ENCODE results near the gene PSME4. TPM values are rescaled to one million over a fixed set of nuclear protein-coding genes. Genes with fewer than 3 reads are reported as not detected.

Gene PSME4
- total RNA-seq, 2 donors from 2014 or later, result 90.6 to 116 TPM

- Histone ChIP-seq H3K4me3 (ENCODE audit: low read length) (no peak overlapping the region), H3K9ac (ENCODE audit: extremely low read depth, low read length, poor library complexity, severe bottlenecking) (no peak overlapping the region), H3K36me3 (ENCODE audit: control insufficient read depth, insufficient read depth, low read length) (no peaks in the 10 kb centered on the region), H3K27ac (ENCODE audit: low read depth, low read length) (no peak overlapping the region), H3K9me3 (ENCODE audit: control insufficient read depth, low read length) (no peaks in the 10 kb centered on the region), H3K27me3 (ENCODE audit: control insufficient read depth, insufficient read depth, low read length, poor library complexity, severe bottlenecking) (no peaks in the 10 kb centered on the region), H3K4me1 (ENCODE audit: control insufficient read depth, insufficient read depth, low read length) (no peaks in the 10 kb centered on the region)
- Mint-ChIP-seq H3K27ac (no peak overlapping the region), H3K9me3 (no peaks in the 10 kb centered on the region), H3K4me3 (no peak overlapping the region), H3K27me3 (ENCODE audit: insufficient read depth) (no peaks in the 10 kb centered on the region), H3K36me3 (ENCODE audit: low read depth) (no peaks in the 10 kb centered on the region), H3K4me1 (no peaks in the 10 kb centered on the region)
- DNase-seq, result no peak
- TF ChIP-seq CTCF (conservative IDR thresholded peaks at IDR 0.05), result no peak
- whole genome bisulfite sequencing, 2 experiments (ENCODE audit: insufficient coverage in 1 of 2, insufficient read length in 1 of 2), result 90 to 96% methylated on average over 1 to 2 of the region's 2 CpGs
Measured at GRCh38 chr2:54008439-54008838, 37.6 kb upstream of the PSME4 start.

GRCh38 chr2:54000524-54000923, 29.7 kb upstream of the PSME4 start:
- Histone ChIP-seq H3K27me3 (ENCODE audit: control insufficient read depth, insufficient read depth, low read length, poor library complexity, severe bottlenecking) (no peaks in the 10 kb centered on the region), H3K27ac (ENCODE audit: low read depth, low read length) (no peak overlapping the region), H3K36me3 (ENCODE audit: control insufficient read depth, insufficient read depth, low read length) (no peaks in the 10 kb centered on the region), H3K4me1 (ENCODE audit: control insufficient read depth, insufficient read depth, low read length) (no peaks in the 10 kb centered on the region), H3K9ac (ENCODE audit: extremely low read depth, low read length, poor library complexity, severe bottlenecking) (no peak overlapping the region), H3K4me3 (ENCODE audit: low read length) (no peak overlapping the region), H3K9me3 (ENCODE audit: control insufficient read depth, low read length) (no peaks in the 10 kb centered on the region)
- Mint-ChIP-seq H3K27ac (no peak overlapping the region), H3K27me3 (ENCODE audit: insufficient read depth) (no peaks in the 10 kb centered on the region), H3K36me3 (ENCODE audit: low read depth) (no peaks in the 10 kb centered on the region), H3K9me3 (no peaks in the 10 kb centered on the region), H3K4me3 (no peak overlapping the region), H3K4me1 (peaks cover 6% of the 10 kb centered on the region)
- TF ChIP-seq CTCF (conservative IDR thresholded peaks at IDR 0.05), result no peak
- DNase-seq, result no peak
- WGBS, 2 experiments (ENCODE audit: insufficient coverage in 1 of 2, insufficient read length in 1 of 2), result 93% methylated on average over 3 of the region's 3 CpGs; no CpG with 5 or more reads in 1 of the 2 experiments

GRCh38 chr2:54000122-54000521, 29.3 kb upstream of the PSME4 start:
- H3K27ac Mint-ChIP-seq, result no peak overlapping the region
- no peaks in the 10 kb centered on the region for H3K9me3 Mint-ChIP-seq
- peaks cover 6% of the 10 kb centered on the region for H3K4me1 Mint-ChIP-seq
- Histone ChIP-seq H3K4me1 (ENCODE audit: control insufficient read depth, insufficient read depth, low read length) (no peaks in the 10 kb centered on the region), H3K27me3 (ENCODE audit: control insufficient read depth, insufficient read depth, low read length, poor library complexity, severe bottlenecking) (no peaks in the 10 kb centered on the region), H3K27ac (ENCODE audit: low read depth, low read length) (no peak overlapping the region), H3K4me3 (ENCODE audit: low read length) (no peak overlapping the region), H3K9me3 (ENCODE audit: control insufficient read depth, low read length) (no peaks in the 10 kb centered on the region), H3K36me3 (ENCODE audit: control insufficient read depth, insufficient read depth, low read length) (no peaks in the 10 kb centered on the region), H3K9ac (ENCODE audit: extremely low read depth, low read length, poor library complexity, severe bottlenecking) (no peak overlapping the region)
- no peak overlapping the region for H3K4me3 Mint-ChIP-seq
- WGBS, 2 experiments (ENCODE audit: insufficient coverage in 1 of 2, insufficient read length in 1 of 2), result 89% methylated on average over 1 of the region's 1 CpG; no CpG with 5 or more reads in 1 of the 2 experiments
- no peak for TF ChIP-seq CTCF (conservative IDR thresholded peaks at IDR 0.05)
- no peaks in the 10 kb centered on the region for H3K36me3 Mint-ChIP-seq (ENCODE audit: low read depth)
- H3K27me3 Mint-ChIP-seq (ENCODE audit: insufficient read depth), result no peaks in the 10 kb centered on the region
- no peak for DNase-seq
